Measurements from ENCODE around the gene IL17RD. TPM values are rescaled to one million over a fixed set of nuclear protein-coding genes. Genes with fewer than 3 reads are reported as not detected.

IL17RD gene
- polyA plus RNA-seq, 3 donors = 50.0 to 55.1 (median 53.1) TPM

GRCh38 chr3:57133157-57133556, 32.0 kb downstream of the IL17RD start:
- DNase-seq = no peak

- no peak for DNase-seq
Measured at GRCh38 chr3:57132674-57133073, 32.5 kb downstream of the IL17RD start.

- no peak for DNase-seq
Measured at GRCh38 chr3:57131210-57131588, 34.0 kb downstream of the IL17RD start.

DNA sequence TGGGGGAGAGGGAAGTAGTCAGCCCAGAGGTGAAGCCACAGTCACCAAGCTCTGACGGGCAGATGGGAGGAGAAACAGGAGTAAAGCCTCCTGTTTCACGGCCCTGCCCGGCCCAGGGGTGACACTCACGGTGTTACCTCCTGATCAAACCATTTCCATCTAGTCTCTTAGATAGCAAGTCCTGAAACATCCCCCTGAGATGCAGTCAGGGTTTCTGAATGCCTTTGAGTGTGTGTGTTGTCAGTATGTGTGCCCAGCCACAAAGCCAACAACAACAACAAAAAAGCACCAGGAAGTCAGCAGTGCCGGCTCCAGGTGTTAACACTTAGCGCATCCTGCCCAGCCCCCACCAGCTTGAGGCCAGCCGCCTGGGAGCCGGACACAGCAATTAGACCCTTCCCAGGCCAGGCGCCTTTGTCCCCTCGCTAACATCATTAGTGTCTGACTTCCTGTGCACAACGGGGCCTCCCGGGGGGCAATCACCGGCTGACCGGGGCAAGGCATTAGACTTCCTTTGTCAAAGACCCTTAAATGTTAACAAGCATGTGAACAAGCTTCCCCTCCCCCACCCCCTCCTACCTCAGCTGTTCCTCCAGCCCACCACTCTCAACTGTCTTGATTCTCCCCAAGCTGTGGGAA, 34.5 kb downstream of the IL17RD start:
- DNase-seq = peak; percentile 64

DNA sequence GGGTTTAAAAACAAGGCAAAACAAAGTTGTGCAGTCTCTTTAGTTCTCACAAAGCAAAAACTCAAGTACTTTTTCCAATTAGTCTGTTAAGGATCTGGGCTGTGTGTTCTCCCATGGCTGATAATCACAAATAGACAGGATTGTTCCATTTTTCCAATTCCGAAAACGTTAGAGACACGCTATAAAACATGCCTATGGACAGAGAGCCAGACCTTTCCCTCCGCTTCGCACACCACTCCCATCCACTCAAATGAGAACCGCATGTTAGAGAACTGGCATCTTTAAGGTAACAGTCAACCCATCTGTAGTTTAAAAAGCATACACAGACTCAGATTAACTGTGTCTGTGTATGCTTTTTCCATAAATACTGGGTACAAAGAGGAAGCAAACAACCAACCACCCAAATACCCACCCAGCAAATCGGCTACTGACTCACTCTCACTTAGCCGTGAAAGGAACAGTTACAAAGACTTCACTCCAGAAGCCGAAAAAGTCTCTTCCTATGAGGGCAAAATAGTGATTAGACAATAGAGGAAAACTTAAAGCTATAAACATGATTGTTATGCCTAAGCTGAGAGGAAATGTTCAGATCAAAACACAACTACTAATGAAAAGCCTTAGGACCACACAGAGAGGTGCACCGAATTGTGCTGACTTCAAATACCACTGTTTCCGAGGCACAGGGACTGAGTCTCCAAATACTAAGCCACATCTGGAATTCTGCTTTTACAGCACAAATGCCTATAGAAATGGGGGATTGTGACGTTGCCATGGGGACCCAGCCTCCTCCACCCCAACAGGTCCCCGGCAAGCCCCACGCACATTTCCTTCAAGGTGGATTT, 36.1 kb downstream of the IL17RD start:
- DNase-seq = no peak

GRCh38 chr3:57127891-57128518, 37.1 kb downstream of the IL17RD start:
- DNase-seq = no peak

DNA sequence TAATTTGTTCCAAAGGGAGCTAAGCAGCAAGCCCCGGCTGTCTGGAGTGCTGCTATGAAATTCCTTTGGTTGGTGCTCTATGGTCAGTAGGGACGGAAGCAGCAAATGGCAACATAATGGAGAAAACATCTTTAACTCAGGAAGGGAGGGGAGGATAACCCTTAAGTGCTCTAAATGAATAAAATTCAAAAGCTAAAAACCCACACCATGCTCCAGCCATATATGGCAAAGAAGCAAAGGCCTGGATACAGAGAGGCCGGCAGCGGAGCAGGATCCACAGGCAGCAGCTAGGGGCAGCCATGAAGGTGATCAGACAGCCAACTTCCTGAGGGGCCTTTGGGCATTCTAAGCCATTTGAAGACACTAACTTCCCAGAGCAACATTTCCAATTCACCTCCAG, 38.9 kb downstream of the IL17RD start:
- DNase-seq = no peak

DNA sequence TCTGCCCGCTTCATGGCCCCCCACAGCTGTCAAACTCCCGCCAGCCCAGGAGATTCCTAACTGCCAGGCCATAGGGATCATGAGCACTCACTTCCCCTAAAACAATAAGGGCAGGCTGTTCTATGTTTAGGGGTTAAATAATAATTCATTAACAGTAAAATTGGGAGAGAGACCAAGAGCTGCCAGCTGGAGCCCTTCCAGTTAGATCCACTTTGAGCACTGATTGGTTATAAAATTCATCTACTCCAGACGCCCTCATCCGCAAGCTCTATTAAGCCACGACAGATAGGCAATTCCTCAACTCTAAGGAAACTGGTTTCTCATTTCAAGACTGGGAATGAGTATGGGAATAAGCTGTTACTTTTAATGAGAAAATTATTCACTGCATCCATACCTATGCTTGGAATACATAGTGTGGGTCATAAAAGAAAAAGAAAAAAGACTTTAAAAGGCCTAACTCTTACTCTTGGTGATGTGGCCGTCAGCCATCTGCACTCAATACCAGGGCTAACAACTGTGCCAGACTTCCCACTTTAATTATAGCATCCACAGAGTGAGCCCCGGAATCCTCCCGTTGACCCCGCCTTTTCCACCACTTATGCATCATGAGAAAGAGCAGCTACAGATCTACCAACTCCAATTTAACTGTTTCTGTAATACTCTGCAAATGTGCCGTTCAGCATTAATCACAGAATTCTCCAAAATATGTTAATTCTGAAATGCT, 44.5 kb downstream of the IL17RD start:
- DNase-seq = no peak

- no peak for DNase-seq
Measured at GRCh38 chr3:57120040-57120439, 45.1 kb downstream of the IL17RD start.

DNA sequence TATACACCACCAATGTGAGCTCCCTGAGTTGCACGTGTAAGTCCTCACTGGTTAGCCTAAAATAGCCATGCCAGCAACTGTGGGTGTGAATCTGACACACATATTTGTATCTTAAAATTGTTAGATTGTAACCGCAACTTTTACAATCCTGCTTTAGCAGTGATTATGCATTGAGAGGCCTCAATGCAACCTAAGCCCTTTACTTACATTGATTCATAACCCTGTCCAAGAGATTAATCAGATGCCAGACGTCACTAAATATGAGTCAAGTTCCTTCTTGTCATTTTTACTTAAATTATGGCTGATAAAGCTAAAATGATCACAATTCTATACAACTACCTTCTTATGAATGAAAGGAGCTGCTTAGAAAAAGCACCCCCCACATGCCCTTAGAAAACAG, 46.9 kb downstream of the IL17RD start:
- DNase-seq = no peak

- DNase-seq = no peak
Measured at GRCh38 chr3:57116501-57116900, 48.7 kb downstream of the IL17RD start.

DNA sequence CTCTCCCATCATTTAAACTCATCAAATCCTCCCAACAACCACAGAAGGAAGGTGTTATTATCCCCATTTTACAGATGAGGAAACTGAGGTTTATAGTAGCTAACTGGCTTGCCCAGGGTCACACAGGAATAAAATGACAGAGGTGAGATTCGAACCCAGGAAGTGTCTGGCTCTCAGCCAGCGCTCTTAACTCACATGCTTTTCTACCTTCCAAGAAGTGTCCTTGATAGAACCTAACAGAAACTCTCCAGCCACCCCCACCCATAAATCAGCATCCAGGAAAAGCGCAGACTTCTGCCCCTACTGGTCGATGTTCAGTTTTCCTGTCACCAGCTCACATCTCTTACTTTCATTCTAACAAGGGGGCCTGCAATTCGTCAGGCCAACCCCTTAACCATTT, 52.9 kb downstream of the IL17RD start:
- DNase-seq = no peak

- no peak for DNase-seq
Measured at GRCh38 chr3:57110798-57111197, 54.4 kb downstream of the IL17RD start.

DNA sequence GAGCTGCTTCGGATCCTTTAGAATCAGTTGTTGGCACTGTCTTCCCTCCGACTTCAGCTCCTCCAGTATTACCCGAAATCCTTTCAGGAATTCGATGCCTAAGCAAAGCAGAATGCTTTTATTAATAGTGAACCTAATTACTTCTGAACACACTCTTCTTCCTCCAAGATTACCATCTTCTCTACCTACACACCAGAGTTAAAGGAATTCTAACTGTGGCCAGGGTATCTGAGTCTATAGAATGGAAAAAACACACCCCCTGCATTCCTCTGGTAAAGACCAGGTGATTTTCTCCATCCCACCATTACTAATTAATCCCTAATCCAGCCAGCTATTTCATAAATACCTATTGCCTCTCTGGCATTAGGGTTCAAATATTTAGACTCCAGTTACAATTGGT, 54.9 kb downstream of the IL17RD start:
- no peak for DNase-seq

- DNase-seq = no peak
Measured at GRCh38 chr3:57109437-57110199, 55.5 kb downstream of the IL17RD start.

DNA sequence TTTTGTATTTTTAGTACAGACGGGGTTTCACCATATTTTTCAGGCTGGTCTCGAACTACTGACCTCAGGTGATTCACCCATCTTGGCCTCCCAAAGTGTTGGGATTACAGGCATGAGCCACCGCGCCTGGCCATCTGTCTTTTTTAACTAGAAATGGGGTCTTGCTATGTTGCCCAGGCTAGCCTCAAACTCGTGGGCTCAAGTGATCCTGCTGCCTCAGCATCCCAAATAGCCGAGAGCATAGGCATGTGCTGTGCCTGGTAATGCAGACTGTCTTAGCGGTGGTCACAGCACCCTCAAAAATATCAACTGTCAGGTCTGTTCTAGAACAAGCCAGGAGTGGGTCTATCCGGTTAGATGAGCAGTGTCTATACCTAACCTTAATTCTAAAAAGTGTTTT, 56.5 kb downstream of the IL17RD start:
- no peak for DNase-seq

- no peak for DNase-seq
Measured at GRCh38 chr3:57105585-57105984, 59.6 kb downstream of the IL17RD start.

DNA sequence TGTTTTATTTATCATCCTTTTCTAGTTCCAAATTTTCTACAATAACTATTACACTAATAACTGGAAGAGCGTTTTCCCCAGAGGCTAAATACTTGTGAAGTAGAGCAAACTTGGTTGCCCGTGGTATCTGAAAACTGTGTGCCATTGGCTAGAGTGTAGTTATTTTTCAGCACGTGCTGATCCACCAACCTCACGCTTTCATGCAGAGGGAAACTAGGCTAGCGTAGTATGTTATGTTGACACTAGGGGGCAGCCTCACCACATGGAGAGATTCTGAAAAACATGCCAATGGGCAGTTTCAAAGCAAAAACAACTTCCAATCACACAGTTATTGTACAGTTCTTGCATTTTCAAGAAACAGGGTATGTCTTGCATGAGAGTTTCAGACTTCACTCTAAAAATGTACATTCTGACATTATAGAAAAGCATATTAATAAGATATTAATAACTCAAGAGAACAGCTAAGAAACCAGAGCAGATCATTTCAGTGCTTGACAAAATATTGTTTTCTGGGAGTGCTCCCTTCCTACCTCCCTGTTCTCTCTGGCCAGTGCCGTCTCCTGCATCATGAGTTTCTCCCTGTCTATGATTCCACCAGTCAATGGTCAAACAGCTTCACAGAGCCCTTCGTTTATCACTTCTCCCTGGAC, 65.0 kb downstream of the IL17RD start:
- peak; percentile 82 for DNase-seq

- no peak for DNase-seq
Measured at GRCh38 chr3:57098418-57099310, 66.5 kb downstream of the IL17RD start.

GRCh38 chr3:57097536-57097935, 67.6 kb downstream of the IL17RD start:
- no peak for DNase-seq
